GM18526 (cell line): ENCODE measurements around the gene AVPR2.
A peak's percentile ranks its signal among the peaks of the same experiment; 100 is the strongest.

Experiments used
- POLR2A ChIP-seq: IDR thresholded peaks from 3 replicates; pipeline ENCODE4 v1.6.1; 2011; ENCODE audit not compliant: insufficient read length; ENCODE audit errors: extremely low read depth

Gene AVPR2

GRCh38 chrX:153927672-153927921, 23.1 kb downstream of the AVPR2 start:
- no peak for TF ChIP-seq POLR2A

GRCh38 chrX:153927922-153928760, 23.7 kb downstream of the AVPR2 start:
- TF ChIP-seq POLR2A, result peak; percentile 76

GRCh38 chrX:153928846-153929245, 24.4 kb downstream of the AVPR2 start:
- TF ChIP-seq POLR2A, result no peak

GRCh38 chrX:153929576-153929975, 25.1 kb downstream of the AVPR2 start:
- no peak for TF ChIP-seq POLR2A

- TF ChIP-seq POLR2A, result no peak
These were observed 25.8 kb downstream of the AVPR2 start for GRCh38 chrX:153930011-153930910.

- TF ChIP-seq POLR2A, result no peak
These were observed 26.7 kb downstream of the AVPR2 start for GRCh38 chrX:153931151-153931550.

GRCh38 chrX:153931748-153932147, 27.3 kb downstream of the AVPR2 start:
- no peak for TF ChIP-seq POLR2A

GRCh38 chrX:153932220-153932915, 27.9 kb downstream of the AVPR2 start:
- TF ChIP-seq POLR2A, result no peak

- no peak for TF ChIP-seq POLR2A
These were observed 29.3 kb downstream of the AVPR2 start for GRCh38 chrX:153933748-153934147.

GRCh38 chrX:153934148-153934761, 29.8 kb downstream of the AVPR2 start:
- TF ChIP-seq POLR2A, result no peak

- TF ChIP-seq POLR2A, result peak; percentile 61
These were observed 30.4 kb downstream of the AVPR2 start, which contains the start of gene NAA10 for GRCh38 chrX:153934762-153935325. Gene NAA10 (minus strand): TSS chrX:153935037. CDS start chrX:153934904, 133 bp downstream.

GRCh38 chrX:153935326-153935851, 30.9 kb downstream of the AVPR2 start:
- no peak for TF ChIP-seq POLR2A

- no peak for TF ChIP-seq POLR2A
These were observed 32.6 kb downstream of the AVPR2 start for GRCh38 chrX:153937056-153937455.

- TF ChIP-seq POLR2A, result no peak
These were observed 33.8 kb downstream of the AVPR2 start for GRCh38 chrX:153938226-153938786.
